Spinal cord (tissue), 10 donors: Measurements from ENCODE around the gene TMEM198. TPM values are rescaled to one million over a fixed set of nuclear protein-coding genes. Genes with fewer than 3 reads are reported as not detected.

ENCODE experiments used
- DNase-seq, 6 donors: peaks; one replicate each; pipeline versions ENCODE4 v3.0.0 to v3.0.0-alpha.2; 2013 to 2015; ENCODE audit warnings: low spot score in 6 of 6, low read depth in 4 of 6
- H3K27ac ChIP-seq: one replicate; pipeline ENCODE4 v1.5.1; 2013; ENCODE audit warnings: low read depth, low read length, control low read depth
- H3K27me3 ChIP-seq: one replicate; pipeline ENCODE4 v1.6.1; 2013; ENCODE audit warnings: low read length; ENCODE audit not compliant: control insufficient read depth, insufficient read depth
- H3K36me3 ChIP-seq: one replicate; pipeline ENCODE4 v1.6.1; 2013; ENCODE audit warnings: low read length; ENCODE audit not compliant: control insufficient read depth, insufficient read depth
- H3K4me1 ChIP-seq: one replicate; pipeline ENCODE4 v1.6.1; 2013; ENCODE audit warnings: low read length; ENCODE audit not compliant: control insufficient read depth, insufficient read depth
- H3K4me3 ChIP-seq: one replicate; pipeline ENCODE4 v1.5.1; 2013; ENCODE audit warnings: low read depth, low read length, control low read depth
- H3K9me3 ChIP-seq: one replicate; pipeline ENCODE4 v1.6.1; 2013; ENCODE audit warnings: low read length; ENCODE audit not compliant: control insufficient read depth, insufficient read depth
- WGBS: methylation state at CpG from one replicate; pipeline ENCODE4 v1.1.5; 2013; ENCODE audit warnings: missing lambda C conversion rate; ENCODE audit not compliant: insufficient coverage; 5-methylcytosine and 5-hydroxymethylcytosine counted together
- polyA plus RNA-seq, 2 donors: library from polyadenylated mRNA; unstranded; fragments of 120-200 nt; gene quantifications; one replicate each; pipeline ENCODE4 v1.2.1, GENCODE V29; 2013; ENCODE audit not compliant: insufficient read length in 2 of 2
- total RNA-seq, 2 donors: library from RNA; depleted of rRNA in 1 of 2; stranded (reverse); fragments of 120-200 nt in 1 of 2; fragments of >200 nt in 1 of 2; gene quantifications; one replicate each; pipeline versions ENCODE4 v1.2.3 to v1.2.4, GENCODE V29; 2013 to 2014
- donor health status: healthy.

TMEM198 gene
- total and polyA plus RNA-seq, 4 donors: 4.7 to 19.0 (median 12.0) TPM

DNA sequence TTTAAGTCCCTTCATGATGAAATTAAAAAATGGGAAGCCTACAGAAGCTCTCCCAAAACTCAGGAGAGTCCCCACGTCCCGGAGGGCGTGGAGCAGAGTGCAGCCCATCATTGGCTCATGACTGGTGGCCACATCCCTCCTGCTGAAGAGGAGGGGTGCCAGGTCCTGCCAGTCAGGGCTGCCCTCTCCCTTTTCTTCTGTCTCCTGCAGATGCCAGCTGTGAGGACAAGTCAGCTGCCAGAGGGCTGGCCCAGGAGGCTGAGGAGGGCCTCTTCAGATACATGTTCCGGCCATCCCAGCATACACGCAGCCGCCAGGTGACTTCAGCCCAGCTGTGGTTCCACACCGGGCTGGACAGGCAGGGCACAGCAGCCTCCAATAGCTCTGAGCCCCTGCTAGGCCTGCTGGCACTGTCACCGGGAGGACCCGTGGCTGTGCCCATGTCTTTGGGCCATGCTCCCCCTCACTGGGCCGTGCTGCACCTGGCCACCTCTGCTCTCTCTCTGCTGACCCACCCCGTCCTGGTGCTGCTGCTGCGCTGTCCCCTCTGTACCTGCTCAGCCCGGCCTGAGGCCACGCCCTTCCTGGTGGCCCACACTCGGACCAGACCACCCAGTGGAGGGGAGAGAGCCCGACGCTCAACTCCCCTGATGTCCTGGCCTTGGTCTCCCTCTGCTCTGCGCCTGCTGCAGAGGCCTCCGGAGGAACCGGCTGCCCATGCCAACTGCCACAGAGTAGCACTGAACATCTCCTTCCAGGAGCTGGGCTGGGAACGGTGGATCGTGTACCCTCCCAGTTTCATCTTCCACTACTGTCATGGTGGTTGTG lies 30.9 kb downstream of the TMEM198 start:
- no peaks in the 10 kb centered on the region for H3K27me3 ChIP-seq
- no peak for DNase-seq

GRCh38 chr2:219575566-219576504 lies 32.0 kb downstream of the TMEM198 start:
- Histone ChIP-seq H3K27me3 (no peaks in the 10 kb centered on the region), H3K4me3 (no peak overlapping the region), H3K36me3 (peaks cover 2% of the 10 kb centered on the region), H3K4me1 (peaks cover 30% of the 10 kb centered on the region), H3K9me3 (no peaks in the 10 kb centered on the region), H3K27ac (peak overlapping the region; percentile 65)
- DNase-seq: no peak
- 92% methylated on average over 5 of the region's 6 CpGs for WGBS

More for the DNA sequence above, 30.9 kb downstream of the TMEM198 start:
- Histone ChIP-seq H3K36me3 (peaks cover 7% of the 10 kb centered on the region), H3K9me3 (no peaks in the 10 kb centered on the region), H3K4me3 (no peak overlapping the region), H3K27ac (no peak overlapping the region), H3K4me1 (peaks cover 36% of the 10 kb centered on the region)
- 82% methylated on average over 22 of the region's 22 CpGs for WGBS

- H3K27ac ChIP-seq: peak overlapping the region; percentile 65
- peaks cover 2% of the 10 kb centered on the region for H3K36me3 ChIP-seq
- no peak overlapping the region for H3K4me3 ChIP-seq
- 19% methylated on average over 7 of the region's 15 CpGs for WGBS
- peak in 2 of 6 donors; percentile 77 to 85 for DNase-seq
- peaks cover 24% of the 10 kb centered on the region for H3K4me1 ChIP-seq
- no peaks in the 10 kb centered on the region for H3K27me3 ChIP-seq
- no peaks in the 10 kb centered on the region for H3K9me3 ChIP-seq
These were observed 32.9 kb downstream of the TMEM198 start for GRCh38 chr2:219576505-219577388.

DNA sequence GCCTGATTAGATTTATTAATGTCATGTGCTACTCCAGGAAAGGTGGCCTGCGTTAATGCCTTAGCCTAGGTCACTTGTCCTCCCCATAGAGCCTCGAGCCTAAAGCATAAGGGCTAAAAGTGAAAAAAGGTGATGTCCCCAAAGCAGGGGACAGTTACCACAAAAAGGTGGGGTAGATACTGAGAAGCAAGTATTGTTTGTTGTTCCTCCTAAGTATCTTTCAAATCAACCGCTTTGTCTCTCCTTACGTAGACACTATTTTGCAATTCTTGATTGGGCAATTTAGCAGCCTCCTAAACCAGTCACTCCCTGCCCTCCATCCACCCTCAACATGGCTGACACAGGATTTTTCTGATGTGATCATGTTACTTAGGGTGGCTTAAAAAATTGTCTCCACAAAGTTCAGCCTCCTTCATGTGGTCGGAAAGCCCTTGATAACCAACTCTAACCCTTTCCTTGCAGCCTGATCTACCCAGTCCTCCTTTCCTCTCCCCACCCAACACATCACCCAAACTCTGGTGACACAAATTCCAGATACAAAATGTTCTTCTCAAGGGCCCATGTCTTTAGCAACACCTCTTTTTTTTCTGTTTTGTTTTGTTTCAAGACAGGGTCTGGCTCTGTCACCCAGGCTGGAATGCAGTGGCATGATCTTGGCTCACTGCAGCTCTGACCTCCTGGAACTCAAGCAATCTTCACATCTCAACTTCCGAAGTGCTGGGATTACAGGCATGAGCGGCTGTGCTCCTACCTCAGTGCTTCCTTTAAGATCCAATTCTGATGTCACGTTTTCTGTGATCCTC lies 35.2 kb downstream of the TMEM198 start:
- H3K27me3 ChIP-seq: no peaks in the 10 kb centered on the region
- H3K4me3 ChIP-seq: no peak overlapping the region
- no peak for DNase-seq
- 80% methylated on average over 5 of the region's 8 CpGs for WGBS
- no peaks in the 10 kb centered on the region for H3K9me3 ChIP-seq
- peaks cover 2% of the 10 kb centered on the region for H3K36me3 ChIP-seq
- peaks cover 17% of the 10 kb centered on the region for H3K4me1 ChIP-seq
- no peak overlapping the region for H3K27ac ChIP-seq

GRCh38 chr2:219581346-219581745 lies 37.5 kb downstream of the TMEM198 start:
- H3K36me3 ChIP-seq: no peaks in the 10 kb centered on the region
- no peaks in the 10 kb centered on the region for H3K27me3 ChIP-seq
- WGBS: 91% methylated on average over 1 of the region's 2 CpGs
- DNase-seq: no peak
- no peak overlapping the region for H3K4me3 ChIP-seq
- no peak overlapping the region for H3K27ac ChIP-seq
- peaks cover 14% of the 10 kb centered on the region for H3K4me1 ChIP-seq
- no peaks in the 10 kb centered on the region for H3K9me3 ChIP-seq

- H3K27me3 ChIP-seq: no peaks in the 10 kb centered on the region
- peaks cover under 1% of the 10 kb centered on the region for H3K4me1 ChIP-seq
- no peak overlapping the region for H3K27ac ChIP-seq
- H3K9me3 ChIP-seq: no peaks in the 10 kb centered on the region
- H3K36me3 ChIP-seq: no peaks in the 10 kb centered on the region
- no peak for DNase-seq
- 0% methylated on average over 1 of the region's 4 CpGs for WGBS
- H3K4me3 ChIP-seq: no peak overlapping the region
These were observed 47.3 kb downstream of the TMEM198 start for GRCh38 chr2:219591091-219591490.

- Histone ChIP-seq H3K4me3 (no peak overlapping the region), H3K4me1 (peaks cover 6% of the 10 kb centered on the region), H3K27ac (no peak overlapping the region), H3K27me3 (no peaks in the 10 kb centered on the region), H3K36me3 (no peaks in the 10 kb centered on the region), H3K9me3 (no peaks in the 10 kb centered on the region)
- WGBS: 40% methylated on average over 5 of the region's 6 CpGs
- peak in 1 of 6 donors; percentile 14 for DNase-seq
These were observed 48.9 kb downstream of the TMEM198 start for GRCh38 chr2:219592736-219593135.

DNA sequence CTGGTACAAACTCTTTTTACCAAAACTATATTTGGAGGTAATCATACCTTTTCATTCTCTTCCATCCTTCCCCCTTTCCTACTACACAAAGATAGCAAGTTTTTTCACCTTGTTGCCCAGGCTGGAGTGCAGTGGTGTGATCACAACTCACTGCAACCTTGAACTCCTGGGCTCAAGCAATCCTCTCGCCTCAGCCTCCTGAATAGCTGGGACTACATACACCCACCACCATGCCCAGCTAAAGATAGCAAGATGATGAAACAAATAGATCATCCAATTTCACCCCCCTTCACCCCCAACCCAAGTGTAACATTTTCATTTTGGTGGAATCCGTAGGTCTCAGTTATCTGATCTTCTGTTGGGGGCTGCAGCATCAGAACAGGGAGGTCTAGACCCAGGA lies 49.3 kb downstream of the TMEM198 start:
- no peaks in the 10 kb centered on the region for H3K9me3 ChIP-seq
- no peaks in the 10 kb centered on the region for H3K36me3 ChIP-seq
- no peak overlapping the region for H3K4me3 ChIP-seq
- H3K4me1 ChIP-seq: peaks cover 8% of the 10 kb centered on the region
- no peak for DNase-seq
- 100% methylated on average over 1 of the region's 2 CpGs for WGBS
- no peak overlapping the region for H3K27ac ChIP-seq
- no peaks in the 10 kb centered on the region for H3K27me3 ChIP-seq
